Endodermal cell (in vitro differentiated cells): Measurements from ENCODE around the gene PPP1R12B. TPM values are rescaled to one million over a fixed set of nuclear protein-coding genes. Genes with fewer than 3 reads are reported as not detected.
"Not testable (repeated sequence)": the region's sequence is repeated elsewhere in the genome, so short reads cannot be mapped to it uniquely, and the experiment has no call there.

Source experiments
- DNase-seq: peaks from one replicate; pipeline ENCODE4 v3.0.0-alpha.2; 2017
- H3K27ac ChIP-seq: 2 replicates; pipeline ENCODE4 v1.5.1; 2013; ENCODE audit warnings: mild to moderate bottlenecking, low read depth, low read length, moderate library complexity
- H3K27me3 ChIP-seq: 2 replicates; pipeline ENCODE4 v1.6.1; 2013; ENCODE audit warnings: mild to moderate bottlenecking, low read length, moderate library complexity; ENCODE audit not compliant: insufficient read depth, control insufficient read depth, poor library complexity, severe bottlenecking
- H3K36me3 ChIP-seq: 2 replicates; pipeline ENCODE4 v1.7.0; 2013; ENCODE audit warnings: mild to moderate bottlenecking, low read length, moderate library complexity; ENCODE audit not compliant: control insufficient read depth, insufficient read depth
- H3K4me1 ChIP-seq: one replicate; pipeline ENCODE4 v1.7.0; 2013; ENCODE audit warnings: low read length; ENCODE audit not compliant: control insufficient read depth, insufficient read depth
- H3K4me3 ChIP-seq: 2 replicates; pipeline ENCODE4 v1.5.1; 2013; ENCODE audit warnings: mild to moderate bottlenecking, low read length, moderate library complexity
- H3K9ac ChIP-seq: 2 replicates; pipeline ENCODE4 v1.6.1; 2013; ENCODE audit warnings: mild to moderate bottlenecking, low read length, moderate library complexity; ENCODE audit not compliant: poor library complexity, severe bottlenecking; ENCODE audit errors: extremely low read depth
- H3K9me3 ChIP-seq: 2 replicates; pipeline ENCODE4 v1.6.1; 2013; ENCODE audit warnings: mild to moderate bottlenecking, low read length, moderate library complexity; ENCODE audit not compliant: control insufficient read depth
- H3K27ac Mint-ChIP-seq: 2 replicates; pipeline ENCODE4 v1.8.0; 2020; ENCODE audit warnings: mixed read lengths
- H3K27me3 Mint-ChIP-seq: 2 replicates; pipeline ENCODE4 v1.8.0; 2021; ENCODE audit warnings: mild to moderate bottlenecking, mixed read lengths; ENCODE audit not compliant: insufficient read depth
- H3K36me3 Mint-ChIP-seq: 2 replicates; pipeline ENCODE4 v1.8.0; 2020; ENCODE audit warnings: low read depth, mixed read lengths
- H3K4me1 Mint-ChIP-seq: 2 replicates; pipeline ENCODE4 v1.8.0; 2020; ENCODE audit warnings: mixed read lengths
- H3K4me3 Mint-ChIP-seq: 2 replicates; pipeline ENCODE4 v1.8.0; 2020; ENCODE audit warnings: mild to moderate bottlenecking, moderate library complexity, mixed read lengths
- H3K9me3 Mint-ChIP-seq: 2 replicates; pipeline ENCODE4 v1.8.0; 2020; ENCODE audit warnings: mild to moderate bottlenecking, mixed read lengths
- WGBS, 2 experiments: methylation state at CpG; one replicate each; pipeline versions ENCODE4 v1.1.5 to v1.1.7; 2013; ENCODE audit warnings: missing lambda C conversion rate in 2 of 2, mixed read lengths in 1 of 2; ENCODE audit not compliant: insufficient coverage in 1 of 2, insufficient read length in 1 of 2; 5-methylcytosine and 5-hydroxymethylcytosine counted together
- total RNA-seq, 2 donors: library from RNA; stranded (reverse); fragmentation: NEBNext Ultra II Directional in 1 of 2; extraction: Animal tissue kit (Norgen Biotek cat#: 25700) in 1 of 2; gene quantifications; 2 replicates in 1 of 2; 3 replicates in 1 of 2; pipeline ENCODE4 v1.2.1, GENCODE V29; 2021
- TF ChIP-seq, protein P1 (sequence below): fragments of 200-600 bp; sonication (generic); conservative IDR thresholded peaks from 2 replicates; pipeline ENCODE4 v1.5.0; 2021; ENCODE audit warnings: antibody characterized with exemption, mild to moderate bottlenecking

Gene PPP1R12B
- total RNA-seq, 2 donors from 2014 or later: 19.2 to 20.3 TPM

- TF ChIP-seq, protein P1, sequence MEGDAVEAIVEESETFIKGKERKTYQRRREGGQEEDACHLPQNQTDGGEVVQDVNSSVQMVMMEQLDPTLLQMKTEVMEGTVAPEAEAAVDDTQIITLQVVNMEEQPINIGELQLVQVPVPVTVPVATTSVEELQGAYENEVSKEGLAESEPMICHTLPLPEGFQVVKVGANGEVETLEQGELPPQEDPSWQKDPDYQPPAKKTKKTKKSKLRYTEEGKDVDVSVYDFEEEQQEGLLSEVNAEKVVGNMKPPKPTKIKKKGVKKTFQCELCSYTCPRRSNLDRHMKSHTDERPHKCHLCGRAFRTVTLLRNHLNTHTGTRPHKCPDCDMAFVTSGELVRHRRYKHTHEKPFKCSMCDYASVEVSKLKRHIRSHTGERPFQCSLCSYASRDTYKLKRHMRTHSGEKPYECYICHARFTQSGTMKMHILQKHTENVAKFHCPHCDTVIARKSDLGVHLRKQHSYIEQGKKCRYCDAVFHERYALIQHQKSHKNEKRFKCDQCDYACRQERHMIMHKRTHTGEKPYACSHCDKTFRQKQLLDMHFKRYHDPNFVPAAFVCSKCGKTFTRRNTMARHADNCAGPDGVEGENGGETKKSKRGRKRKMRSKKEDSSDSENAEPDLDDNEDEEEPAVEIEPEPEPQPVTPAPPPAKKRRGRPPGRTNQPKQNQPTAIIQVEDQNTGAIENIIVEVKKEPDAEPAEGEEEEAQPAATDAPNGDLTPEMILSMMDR: no peak
- Histone ChIP-seq H3K4me1 (no peaks in the 10 kb centered on the region), H3K9me3 (no peaks in the 10 kb centered on the region), H3K9ac (no peak overlapping the region), H3K27ac (no peak overlapping the region), H3K4me3 (no peak overlapping the region), H3K27me3 (no peaks in the 10 kb centered on the region), H3K36me3 (no peaks in the 10 kb centered on the region)
- Mint-ChIP-seq H3K9me3 (no peaks in the 10 kb centered on the region), H3K4me1 (peaks cover 29% of the 10 kb centered on the region), H3K36me3 (peaks cover 3% of the 10 kb centered on the region), H3K27me3 (no peaks in the 10 kb centered on the region), H3K4me3 (no peak overlapping the region), H3K27ac (no peak overlapping the region)
- WGBS, 2 experiments: 83 to 84% methylated on average over 1 to 3 of the region's 3 CpGs
- no peak for DNase-seq
These were observed 203.2 kb downstream of the PPP1R12B start for GRCh38 chr1:202551683-202552082.

DNA sequence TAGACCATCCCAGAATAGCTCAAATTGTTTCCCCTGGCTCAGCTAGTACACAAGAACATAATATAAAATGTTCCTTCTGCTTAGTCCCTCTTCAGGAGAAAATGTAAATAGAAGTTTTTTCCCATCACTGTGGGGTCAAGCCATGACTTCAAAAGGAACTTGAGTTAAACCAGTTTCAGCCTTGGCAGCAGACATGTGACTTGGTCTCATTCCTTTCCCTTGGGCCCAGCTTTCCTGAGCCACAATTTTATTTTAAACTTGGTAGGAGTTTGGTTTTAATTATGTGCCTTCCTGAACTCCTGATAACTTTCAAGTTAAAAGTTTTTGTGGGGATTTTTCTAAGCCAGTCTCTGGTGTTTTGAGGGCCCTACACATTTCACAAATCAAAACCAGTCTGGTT is 204.1 kb downstream of the PPP1R12B start:
- not testable (repeated sequence) for H3K9me3 Mint-ChIP-seq, H3K27ac Mint-ChIP-seq, H3K36me3 ChIP-seq, H3K9ac ChIP-seq, H3K36me3 Mint-ChIP-seq, H3K27me3 ChIP-seq, H3K4me3 Mint-ChIP-seq, H3K27ac ChIP-seq, DNase-seq, H3K27me3 Mint-ChIP-seq, H3K4me3 ChIP-seq, H3K4me1 ChIP-seq, H3K9me3 ChIP-seq
- peaks cover 31% of the 10 kb centered on the region for H3K4me1 Mint-ChIP-seq

GRCh38 chr1:202553078-202553477 is 204.6 kb downstream of the PPP1R12B start:
- not testable (repeated sequence) for H3K27ac ChIP-seq
- whole genome bisulfite sequencing, 2 experiments: 80 to 92% methylated on average over 1 of the region's 1 CpG

GRCh38 chr1:202553560-202554038 is 205.1 kb downstream of the PPP1R12B start:
- no peaks in the 10 kb centered on the region for H3K9me3 ChIP-seq
- no peaks in the 10 kb centered on the region for H3K9me3 Mint-ChIP-seq
- H3K27ac ChIP-seq: no peak overlapping the region
- H3K27me3 Mint-ChIP-seq: peaks cover 2% of the 10 kb centered on the region
- WGBS, 2 experiments: 71 to 96% methylated on average over 2 to 3 of the region's 3 CpGs
- peaks cover 3% of the 10 kb centered on the region for H3K36me3 Mint-ChIP-seq
- peaks cover 38% of the 10 kb centered on the region for H3K4me1 Mint-ChIP-seq
- TF ChIP-seq, protein P1: no peak
- no peak for DNase-seq
- no peak overlapping the region for H3K9ac ChIP-seq
- no peaks in the 10 kb centered on the region for H3K27me3 ChIP-seq
- H3K4me3 Mint-ChIP-seq: no peak overlapping the region
- peak overlapping the region; percentile 37 for H3K27ac Mint-ChIP-seq
- no peaks in the 10 kb centered on the region for H3K36me3 ChIP-seq
- peak overlapping the region; percentile 15 for H3K4me3 ChIP-seq
- H3K4me1 ChIP-seq: no peaks in the 10 kb centered on the region

More at GRCh38 chr1:202553078-202553477, 204.6 kb downstream of the PPP1R12B start:
- H3K4me3 ChIP-seq, H3K9me3 ChIP-seq, H3K9me3 Mint-ChIP-seq, H3K36me3 ChIP-seq, H3K4me3 Mint-ChIP-seq, H3K27me3 Mint-ChIP-seq, H3K36me3 Mint-ChIP-seq, DNase-seq, H3K4me1 ChIP-seq, H3K9ac ChIP-seq, H3K27me3 ChIP-seq, H3K27ac Mint-ChIP-seq: not testable (repeated sequence)
- H3K4me1 Mint-ChIP-seq: peaks cover 34% of the 10 kb centered on the region

DNA sequence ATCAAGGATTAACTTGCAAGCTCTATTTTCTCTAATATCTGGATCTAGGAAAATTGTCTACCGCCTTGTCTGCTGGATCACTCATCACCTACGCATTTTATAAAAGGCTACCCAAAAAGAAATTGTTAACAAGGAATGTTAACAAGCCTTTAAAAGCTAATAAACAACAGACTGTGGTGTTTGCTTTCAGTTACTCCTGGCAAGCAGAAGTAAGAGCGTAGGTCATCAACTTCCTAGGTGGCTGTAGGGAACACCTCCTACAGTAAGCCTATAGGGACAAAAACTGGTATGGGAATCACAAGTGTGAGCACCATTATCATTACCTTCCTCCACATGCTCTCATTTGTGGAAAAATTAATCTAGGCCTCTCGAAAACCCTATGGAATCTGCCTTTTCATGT is 206.1 kb downstream of the PPP1R12B start:
- H3K9me3 ChIP-seq, H3K36me3 ChIP-seq, H3K9me3 Mint-ChIP-seq, H3K4me3 Mint-ChIP-seq, H3K27me3 Mint-ChIP-seq, DNase-seq, H3K9ac ChIP-seq, H3K27ac ChIP-seq, H3K4me3 ChIP-seq, H3K27me3 ChIP-seq, H3K4me1 ChIP-seq, H3K36me3 Mint-ChIP-seq: not testable (repeated sequence)
- Mint-ChIP-seq H3K4me1 (peaks cover 42% of the 10 kb centered on the region), H3K27ac (peak overlapping the region; percentile 60)
- WGBS, 2 experiments: 87 to 94% methylated on average over 2 to 4 of the region's 4 CpGs

- H3K9ac ChIP-seq, H3K27ac ChIP-seq, H3K27ac Mint-ChIP-seq, H3K9me3 ChIP-seq, H3K4me3 ChIP-seq, H3K9me3 Mint-ChIP-seq, H3K4me1 ChIP-seq, H3K36me3 ChIP-seq, H3K4me3 Mint-ChIP-seq, H3K27me3 Mint-ChIP-seq, DNase-seq, H3K36me3 Mint-ChIP-seq: not testable (repeated sequence)
- H3K4me1 Mint-ChIP-seq: peaks cover 42% of the 10 kb centered on the region
- peaks cover 13% of the 10 kb centered on the region for H3K27me3 ChIP-seq
- WGBS, 2 experiments: 93 to 100% methylated on average over 2 to 4 of the region's 4 CpGs
These were observed 207.5 kb downstream of the PPP1R12B start for GRCh38 chr1:202556037-202556436.
